Mammary epithelial cell (primary cell): Measurements from ENCODE around the gene LYPD1.

Experiments
- EZH2 ChIP-seq: IDR thresholded peaks from 2 replicates; pipeline ENCODE4 v1.6.1; 2012; ENCODE audit warnings: low read length, inconsistent platforms, borderline replicate concordance
- TF ChIP-seq, protein P1 (sequence below), 2 donors: IDR thresholded peaks in 1 of 2; conservative IDR thresholded peaks in 1 of 2; 2 replicates each; pipeline ENCODE4 v1.5.1; 2011 to 2012; ENCODE audit warnings: inconsistent platforms in 2 of 2, low read length in 2 of 2, mild to moderate bottlenecking in 2 of 2, control low read depth in 1 of 2, low read depth in 1 of 2; ENCODE audit not compliant: insufficient read depth in 1 of 2; ENCODE audit errors: extremely low read depth in 1 of 2

DNA sequence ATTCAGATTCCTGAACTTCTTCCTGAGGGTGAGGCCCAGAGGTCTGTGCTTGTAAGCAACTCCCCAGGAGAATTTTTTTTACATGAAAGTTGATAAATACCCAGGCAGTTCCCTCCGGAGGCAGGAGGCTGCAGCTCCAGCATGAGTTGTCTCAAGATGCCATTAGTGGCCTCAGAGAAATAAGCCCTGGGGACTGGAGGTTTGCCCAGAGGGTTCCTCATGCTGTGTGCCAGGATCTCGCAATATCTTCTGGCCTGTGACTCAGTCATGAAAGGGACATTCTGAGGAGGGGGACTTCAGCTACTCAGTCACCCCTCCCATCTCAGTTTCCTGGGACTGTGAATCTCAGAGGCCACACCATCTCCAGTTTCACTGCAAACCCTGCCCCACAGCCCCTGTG, 49.9 kb downstream of the LYPD1 start:
- TF ChIP-seq, protein P1, sequence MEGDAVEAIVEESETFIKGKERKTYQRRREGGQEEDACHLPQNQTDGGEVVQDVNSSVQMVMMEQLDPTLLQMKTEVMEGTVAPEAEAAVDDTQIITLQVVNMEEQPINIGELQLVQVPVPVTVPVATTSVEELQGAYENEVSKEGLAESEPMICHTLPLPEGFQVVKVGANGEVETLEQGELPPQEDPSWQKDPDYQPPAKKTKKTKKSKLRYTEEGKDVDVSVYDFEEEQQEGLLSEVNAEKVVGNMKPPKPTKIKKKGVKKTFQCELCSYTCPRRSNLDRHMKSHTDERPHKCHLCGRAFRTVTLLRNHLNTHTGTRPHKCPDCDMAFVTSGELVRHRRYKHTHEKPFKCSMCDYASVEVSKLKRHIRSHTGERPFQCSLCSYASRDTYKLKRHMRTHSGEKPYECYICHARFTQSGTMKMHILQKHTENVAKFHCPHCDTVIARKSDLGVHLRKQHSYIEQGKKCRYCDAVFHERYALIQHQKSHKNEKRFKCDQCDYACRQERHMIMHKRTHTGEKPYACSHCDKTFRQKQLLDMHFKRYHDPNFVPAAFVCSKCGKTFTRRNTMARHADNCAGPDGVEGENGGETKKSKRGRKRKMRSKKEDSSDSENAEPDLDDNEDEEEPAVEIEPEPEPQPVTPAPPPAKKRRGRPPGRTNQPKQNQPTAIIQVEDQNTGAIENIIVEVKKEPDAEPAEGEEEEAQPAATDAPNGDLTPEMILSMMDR (conservative IDR thresholded peaks at IDR 0.05 in 1 of 2, IDR thresholded peaks at IDR 0.05 in 1 of 2; ENCODE audit: extremely low read depth in 1 of 2, insufficient read depth in 1 of 2, low read depth in 1 of 2, low read length in 2 of 2), result no peak
- no peak for TF ChIP-seq EZH2
